ENCODE measurements around the gene DPYSL5. TPM values are rescaled to one million over a fixed set of nuclear protein-coding genes. Genes with fewer than 3 reads are reported as not detected.

DPYSL5 gene
- total RNA-seq, 4 donors from 2014 or later = not detected

- no peaks in the 10 kb centered on the region for H3K36me3 ChIP-seq
- peaks cover 0 to 7% of the 10 kb centered on the region in 2 donors for H3K27me3 ChIP-seq
- no peaks in the 10 kb centered on the region for H3K9me3 ChIP-seq
- no peak overlapping the region for H3K4me3 ChIP-seq
- no peak for TF ChIP-seq CTCF (IDR thresholded peaks at IDR 0.05)
- no peak for TF ChIP-seq EP300 (IDR thresholded peaks at IDR 0.05)
- TF ChIP-seq POLR2A (IDR thresholded peaks at IDR 0.05) = no peak
- no peak for DNase-seq (ENCODE audit: low spot score in 2 of 2)
- H3K27ac ChIP-seq = no peak overlapping the region
- 72 to 73% methylated on average over 6 of the region's 6 CpGs for WGBS, 2 donors
- H3K4me1 ChIP-seq = no peaks in the 10 kb centered on the region
Measured at GRCh38 chr2:26818972-26819371, 29.0 kb upstream of the DPYSL5 start.

- no peak for DNase-seq (ENCODE audit: low spot score in 2 of 2)
- H3K4me1 ChIP-seq = no peaks in the 10 kb centered on the region
- WGBS, 2 donors = 80 to 86% methylated on average over 7 of the region's 7 CpGs
- H3K4me3 ChIP-seq = no peak overlapping the region
- no peaks in the 10 kb centered on the region for H3K36me3 ChIP-seq
- peaks cover 0 to 7% of the 10 kb centered on the region in 2 donors for H3K27me3 ChIP-seq
- H3K27ac ChIP-seq = no peak overlapping the region
- H3K9me3 ChIP-seq = no peaks in the 10 kb centered on the region
- TF ChIP-seq CTCF (IDR thresholded peaks at IDR 0.05) (no peak), EP300 (IDR thresholded peaks at IDR 0.05) (no peak), POLR2A (IDR thresholded peaks at IDR 0.05) (no peak)
Measured at GRCh38 chr2:26820932-26821331, 27.0 kb upstream of the DPYSL5 start.

- no peak for DNase-seq (ENCODE audit: low spot score in 2 of 2)
- Histone ChIP-seq H3K4me1 (no peaks in the 10 kb centered on the region), H3K4me3 (no peak overlapping the region), H3K27ac (no peak overlapping the region), H3K27me3 (peaks cover 0 to 7% of the 10 kb centered on the region in 2 donors), H3K36me3 (no peaks in the 10 kb centered on the region), H3K9me3 (no peaks in the 10 kb centered on the region)
- no peak for TF ChIP-seq POLR2A (IDR thresholded peaks at IDR 0.05)
- TF ChIP-seq EP300 (IDR thresholded peaks at IDR 0.05) = no peak
- no peak for TF ChIP-seq CTCF (IDR thresholded peaks at IDR 0.05)
- WGBS, 2 donors = 85 to 92% methylated on average over 6 of the region's 6 CpGs
Measured at GRCh38 chr2:26822877-26823276, 25.1 kb upstream of the DPYSL5 start.

- Histone ChIP-seq H3K9me3 (no peaks in the 10 kb centered on the region), H3K4me1 (no peaks in the 10 kb centered on the region), H3K4me3 (no peak overlapping the region), H3K27ac (no peak overlapping the region), H3K27me3 (peaks cover 0 to 42% of the 10 kb centered on the region in 2 donors), H3K36me3 (no peaks in the 10 kb centered on the region)
- no peak for DNase-seq (ENCODE audit: low spot score in 2 of 2)
- TF ChIP-seq POLR2A (IDR thresholded peaks at IDR 0.05) (no peak), EP300 (IDR thresholded peaks at IDR 0.05) (no peak), CTCF (IDR thresholded peaks at IDR 0.05) (no peak)
- WGBS, 2 donors = 56 to 58% methylated on average over 6 of the region's 6 CpGs
Measured at GRCh38 chr2:26838121-26838906, 9.6 kb upstream of the DPYSL5 start.

GRCh38 chr2:26840937-26841610, 6.9 kb upstream of the DPYSL5 start:
- Histone ChIP-seq H3K9me3 (no peaks in the 10 kb centered on the region), H3K27ac (no peak overlapping the region), H3K4me3 (no peak overlapping the region), H3K27me3 (peaks cover 2 to 69% of the 10 kb centered on the region in 2 donors), H3K4me1 (peaks cover 0 to under 1% (median 0%) of the 10 kb centered on the region in 4 donors), H3K36me3 (no peaks in the 10 kb centered on the region)
- 83 to 87% methylated on average over 4 of the region's 4 CpGs for WGBS, 2 donors
- no peak for TF ChIP-seq POLR2A (IDR thresholded peaks at IDR 0.05)
- no peak for DNase-seq (ENCODE audit: low spot score in 2 of 2)

Measured in tibial nerve (tissue), 4 donors.